GM12872 (cell line): ENCODE measurements around the gene ATP2C2.

Experiments
- CTCF ChIP-seq: IDR thresholded peaks from 3 replicates; pipeline ENCODE4 v1.5.1; 2011; ENCODE audit warnings: low read depth, mild to moderate bottlenecking, low read length, moderate library complexity; ENCODE audit not compliant: insufficient read depth

Gene ATP2C2

GRCh38 chr16:84406006-84406963 lies 37.9 kb downstream of the ATP2C2 start:
- no peak for TF ChIP-seq CTCF

- no peak for TF ChIP-seq CTCF
These were observed 39.4 kb downstream of the ATP2C2 start for GRCh38 chr16:84407588-84408313.

GRCh38 chr16:84408314-84408690 lies 40.0 kb downstream of the ATP2C2 start:
- no peak for TF ChIP-seq CTCF

GRCh38 chr16:84408856-84409255 lies 40.5 kb downstream of the ATP2C2 start:
- TF ChIP-seq CTCF = no peak

GRCh38 chr16:84410361-84411138 lies 42.2 kb downstream of the ATP2C2 start:
- no peak for TF ChIP-seq CTCF

- TF ChIP-seq CTCF = no peak
These were observed 43.4 kb downstream of the ATP2C2 start for GRCh38 chr16:84411768-84412167.

- TF ChIP-seq CTCF = no peak
These were observed 43.9 kb downstream of the ATP2C2 start for GRCh38 chr16:84412262-84412661.
